Esophagus muscularis mucosa (tissue), 4 donors: ENCODE measurements around the gene CAMSAP1.

Experiments
- EP300 ChIP-seq: sonication (generic); formaldehyde crosslinking; IDR thresholded peaks from one replicate; pipeline ENCODE4 v1.6.1; 2017; ENCODE audit warnings: antibody characterized with exemption
- POLR2A ChIP-seq: fragments of 450-650 bp; IDR thresholded peaks from one replicate; pipeline ENCODE4 v1.6.1; 2017; ENCODE audit warnings: antibody characterized with exemption, moderate library complexity, mild to moderate bottlenecking, low read depth
- POLR2AphosphoS5 ChIP-seq, 2 donors: sonication (generic); formaldehyde crosslinking; IDR thresholded peaks; one replicate each; pipeline ENCODE4 v1.6.1; 2017; ENCODE audit warnings: antibody characterized with exemption in 2 of 2
- TF ChIP-seq, protein P1 (sequence below), 3 experiments: fragments of 200-600 bp in 2 of 3; fragments of 450-650 bp in 1 of 3; sonication (generic) in 2 of 3; IDR thresholded peaks; one replicate each; pipeline ENCODE4 v1.5.1; 2017 to 2019; ENCODE audit warnings: antibody characterized with exemption in 3 of 3, mild to moderate bottlenecking in 2 of 3, moderate library complexity in 1 of 3

DNA sequence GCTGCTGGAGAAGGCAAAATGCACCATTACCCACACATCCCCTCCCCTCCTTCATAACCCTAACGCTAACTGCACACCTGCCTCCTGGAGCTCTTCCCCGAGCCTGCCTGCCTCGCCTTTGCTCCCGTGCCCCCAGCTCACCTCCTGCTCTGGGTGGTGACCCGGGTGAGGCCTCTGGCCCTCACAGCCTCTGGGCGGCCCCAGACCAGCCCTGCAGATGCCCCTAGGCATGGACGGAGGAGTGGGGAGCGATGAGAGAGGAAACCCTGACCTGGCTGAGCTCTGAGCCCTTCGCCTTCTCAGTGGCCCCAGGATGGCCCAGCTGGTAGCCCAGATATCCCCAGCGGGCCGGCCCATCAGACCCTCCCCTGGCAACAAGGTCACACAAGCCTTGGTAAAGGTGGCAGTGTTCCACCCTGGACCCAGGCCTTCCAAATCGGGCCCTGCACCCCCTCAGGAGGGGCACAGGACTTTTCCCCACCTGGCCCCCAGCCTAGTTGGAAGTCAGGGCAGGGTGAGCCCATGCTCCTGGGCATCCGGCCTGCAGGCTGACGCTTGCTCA lies 14.5 kb upstream of the CAMSAP1 start:
- TF ChIP-seq POLR2A, result no peak
- TF ChIP-seq, protein P1, sequence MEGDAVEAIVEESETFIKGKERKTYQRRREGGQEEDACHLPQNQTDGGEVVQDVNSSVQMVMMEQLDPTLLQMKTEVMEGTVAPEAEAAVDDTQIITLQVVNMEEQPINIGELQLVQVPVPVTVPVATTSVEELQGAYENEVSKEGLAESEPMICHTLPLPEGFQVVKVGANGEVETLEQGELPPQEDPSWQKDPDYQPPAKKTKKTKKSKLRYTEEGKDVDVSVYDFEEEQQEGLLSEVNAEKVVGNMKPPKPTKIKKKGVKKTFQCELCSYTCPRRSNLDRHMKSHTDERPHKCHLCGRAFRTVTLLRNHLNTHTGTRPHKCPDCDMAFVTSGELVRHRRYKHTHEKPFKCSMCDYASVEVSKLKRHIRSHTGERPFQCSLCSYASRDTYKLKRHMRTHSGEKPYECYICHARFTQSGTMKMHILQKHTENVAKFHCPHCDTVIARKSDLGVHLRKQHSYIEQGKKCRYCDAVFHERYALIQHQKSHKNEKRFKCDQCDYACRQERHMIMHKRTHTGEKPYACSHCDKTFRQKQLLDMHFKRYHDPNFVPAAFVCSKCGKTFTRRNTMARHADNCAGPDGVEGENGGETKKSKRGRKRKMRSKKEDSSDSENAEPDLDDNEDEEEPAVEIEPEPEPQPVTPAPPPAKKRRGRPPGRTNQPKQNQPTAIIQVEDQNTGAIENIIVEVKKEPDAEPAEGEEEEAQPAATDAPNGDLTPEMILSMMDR (IDR thresholded peaks at IDR 0.05), result no peak
- no peak for TF ChIP-seq POLR2AphosphoS5 (IDR thresholded peaks at IDR 0.05)
- no peak for TF ChIP-seq EP300
